A549 (cell line): ENCODE measurements around the gene TMEM151A. TPM values are rescaled to one million over a fixed set of nuclear protein-coding genes. Genes with fewer than 3 reads are reported as not detected.

Experiments used
- ATAC-seq, 2 experiments: fragments of 200-7000 bp in 1 of 2; fragments of >200 bp in 1 of 2; cut with Nextera tagmentation in 1 of 2; cut with Tn5 transposase in 1 of 2; 3 replicates each; pipeline versions ENCODE4 v1.8.0 to v1.9.1; 2018 to 2020; ENCODE audit warnings: mild to moderate bottlenecking in 1 of 2, moderate library complexity in 1 of 2
- CTCF ChIA-PET: fragments of 300-600 bp; sonication (Branson Sonifier 250); formaldehyde crosslinking; extraction: SDS; loops from one replicate; lab custom pipeline; 2021; ENCODE audit warnings: antibody characterized with exemption, inconsistent platforms; lab: Yijun Ruan, JAX
- POLR2A ChIA-PET: fragments of 350-600 bp; formaldehyde crosslinking; extraction: SDS; loops from one replicate; lab custom pipeline; 2021; ENCODE audit warnings: antibody characterized with exemption, inconsistent platforms; lab: Yijun Ruan, JAX
- DNase-seq, 2 experiments: peaks; one replicate each; pipeline versions ENCODE4 v3.0.0 to v3.0.0-alpha.2; 2011 to 2016; ENCODE audit warnings: low read depth in 1 of 2, low spot score in 1 of 2
- FAIRE-seq: peaks from 2 replicates; lab custom pipeline; 2011; peaks lifted over from hg19 to GRCh38; lab: Jason Lieb, UNC
- H3K27ac ChIP-seq, 2 experiments: fragments of >200 bp; sonication (Bioruptor Twin); formaldehyde crosslinking; 3 replicates each; pipeline ENCODE4 v1.5.1; 2016 to 2017
- H3K4me1 ChIP-seq: fragments of >200 bp; sonication (Bioruptor Twin); formaldehyde crosslinking; 3 replicates; pipeline ENCODE4 v1.6.1; 2016
- H3K4me2 ChIP-seq: fragments of >200 bp; sonication (Bioruptor Twin); formaldehyde crosslinking; 3 replicates; pipeline ENCODE4 v1.6.1; 2016
- H3K4me3 ChIP-seq: fragments of >200 bp; sonication (Bioruptor Twin); formaldehyde crosslinking; 3 replicates; pipeline ENCODE4 v1.5.1; 2016
- H3K9me3 ChIP-seq: fragments of >200 bp; sonication (Bioruptor Twin); formaldehyde crosslinking; 3 replicates; pipeline ENCODE4 v1.6.1; 2016
- CBX2 ChIP-seq: fragments of 200-600 bp; sonication (generic); IDR thresholded peaks from 2 replicates; pipeline ENCODE4 v1.6.1; 2016; ENCODE audit warnings: low read depth, mild to moderate bottlenecking, borderline replicate concordance
- CEBPB ChIP-seq, 2 experiments: fragments of >200 bp in 1 of 2; sonication (Bioruptor Twin) in 1 of 2; formaldehyde crosslinking in 1 of 2; IDR thresholded peaks; 2 replicates each; pipeline ENCODE4 v1.6.1; 2012 to 2016
- CHD4 ChIP-seq: fragments of 200-600 bp; sonication (generic); IDR thresholded peaks from 2 replicates; pipeline ENCODE4 v1.6.1; 2016; ENCODE audit warnings: antibody characterized with exemption, mild to moderate bottlenecking, borderline replicate concordance
- EHF ChIP-seq: fragments of 250-450 bp; sonication (Bioruptor Pico); IDR thresholded peaks from 2 replicates; pipeline ENCODE4 v1.5.0; 2020; ENCODE audit warnings: mild to moderate bottlenecking
- EP300 ChIP-seq, 2 experiments: fragments of >200 bp; sonication (Bioruptor Twin); formaldehyde crosslinking; IDR thresholded peaks; 2 replicates in 1 of 2; 3 replicates in 1 of 2; pipeline ENCODE4 v1.6.1; 2016 to 2017
- FOSB ChIP-seq: fragments of 250-450 bp; sonication (Bioruptor Pico); IDR thresholded peaks from 2 replicates; pipeline ENCODE4 v1.5.0; 2020; ENCODE audit warnings: mild to moderate bottlenecking, moderate library complexity
- GATA3 ChIP-seq: IDR thresholded peaks from 2 replicates; pipeline ENCODE4 v1.6.1; 2012; ENCODE audit warnings: borderline replicate concordance
- HEYL ChIP-seq: fragments of 250-450 bp; sonication (Bioruptor Pico); IDR thresholded peaks from 2 replicates; pipeline ENCODE4 v1.8.0; 2021; ENCODE audit warnings: mild to moderate bottlenecking, moderate library complexity
- HOXA7 ChIP-seq: fragments of 250-450 bp; sonication (Bioruptor Pico); IDR thresholded peaks from 2 replicates; pipeline ENCODE4 v1.5.0; 2020; ENCODE audit warnings: mild to moderate bottlenecking, moderate library complexity
- HOXB13 ChIP-seq: fragments of 250-450 bp; sonication (Bioruptor Pico); IDR thresholded peaks from 2 replicates; pipeline ENCODE4 v1.5.0; 2020; ENCODE audit warnings: low read depth, mild to moderate bottlenecking, moderate library complexity
- HOXB5 ChIP-seq: fragments of 250-450 bp; sonication (Bioruptor Pico); IDR thresholded peaks from 2 replicates; pipeline ENCODE4 v1.5.0; 2020; ENCODE audit warnings: mild to moderate bottlenecking, moderate library complexity
- MAFK ChIP-seq: fragments of 450-650 bp; IDR thresholded peaks from 2 replicates; pipeline ENCODE4 v1.6.1; 2014; ENCODE audit not compliant: partially characterized antibody
- MAZ ChIP-seq: fragments of 150-350 bp; IDR thresholded peaks from 2 replicates; pipeline ENCODE4 v1.6.1; 2014; ENCODE audit warnings: antibody characterized with exemption, low read depth, low read length, borderline replicate concordance
- NFE2L2 ChIP-seq: fragments of 150-350 bp; conservative IDR thresholded peaks from 2 replicates; pipeline ENCODE4 v1.6.1; 2014; ENCODE audit warnings: low read length
- NR3C1 ChIP-seq: fragments of >200 bp; sonication (Bioruptor Twin); formaldehyde crosslinking; IDR thresholded peaks from 3 replicates; pipeline ENCODE4 v1.6.1; 2017
- PBX3 ChIP-seq: IDR thresholded peaks from 2 replicates; pipeline ENCODE4 v1.6.1; 2012
- RARB ChIP-seq: fragments of 250-450 bp; sonication (Bioruptor Pico); IDR thresholded peaks from 2 replicates; pipeline ENCODE4 v1.8.0; 2021; ENCODE audit warnings: mild to moderate bottlenecking, moderate library complexity
- RCOR1 ChIP-seq: fragments of 150-350 bp; IDR thresholded peaks from 2 replicates; pipeline ENCODE4 v1.6.1; 2014; ENCODE audit warnings: antibody characterized with exemption, low read length, low read depth
- RFX5 ChIP-seq: fragments of 450-650 bp; IDR thresholded peaks from 2 replicates; pipeline ENCODE4 v1.7.1; 2014; ENCODE audit warnings: antibody characterized with exemption, mild to moderate bottlenecking, moderate library complexity
- RNF2 ChIP-seq: fragments of 200-600 bp; sonication (generic); IDR thresholded peaks from 2 replicates; pipeline ENCODE4 v1.6.1; 2016; ENCODE audit warnings: low read depth, mild to moderate bottlenecking, antibody characterized with exemption, moderate library complexity, borderline replicate concordance
- SMC3 ChIP-seq: fragments of >200 bp; sonication (Bioruptor Twin); formaldehyde crosslinking; IDR thresholded peaks from 3 replicates; pipeline ENCODE4 v1.6.1; 2018; ENCODE audit warnings: inconsistent platforms
- ZNF302 ChIP-seq: fragments of 250-450 bp; sonication (Bioruptor Pico); IDR thresholded peaks from 2 replicates; pipeline ENCODE4 v1.9.0; 2021; ENCODE audit warnings: inconsistent platforms, mild to moderate bottlenecking, moderate library complexity
- WGBS: methylation state at CpG from one replicate; pipeline ENCODE4 v1.1.6; 2017; ENCODE audit errors: missing lambda C conversion rate; 5-methylcytosine and 5-hydroxymethylcytosine counted together
- polyA plus RNA-seq, 4 experiments: library from polyadenylated mRNA; depleted of rRNA in 3 of 4; stranded (reverse); fragments of >200 nt; fragmentation: RNase III in 1 of 4; extraction: RNeasy Plus Mini Kit Qiagen cat#74134 plus additional on column Dnase treatment in 1 of 4; gene quantifications; 2 replicates in 3 of 4; 3 replicates in 1 of 4; pipeline ENCODE4 v1.2.3, GENCODE V29; 2011 to 2017
- TF ChIP-seq, protein P1 (sequence below): fragments of 250-450 bp; sonication (Bioruptor Pico); IDR thresholded peaks from 2 replicates; pipeline ENCODE4 v1.5.0; 2021; ENCODE audit warnings: mild to moderate bottlenecking, moderate library complexity, borderline replicate concordance
- TF ChIP-seq, protein P2 (sequence below): fragments of >200 bp; sonication (Bioruptor Twin); formaldehyde crosslinking; IDR thresholded peaks from 3 replicates; pipeline ENCODE4 v1.6.1; 2016
- TF ChIP-seq, protein P3 (sequence below): fragments of 150-350 bp; IDR thresholded peaks from 2 replicates; pipeline ENCODE4 v1.6.1; 2014; ENCODE audit warnings: low read depth, mild to moderate bottlenecking, low read length

Gene TMEM151A
- polyA plus RNA-seq, 2 of the 4 experiments (the other 2 are of a cell fraction): 0.44 to 1.8 TPM

- ChIA-PET POLR2A (no interaction called here), CTCF (interaction anchor here (0.5 to 2.5 kb wide), 9 partner anchors 8 to 778 kb away, joined by 3 to 9 read pairs (median 5); partner anchors contain the start of genes PACS1 and RAB1B)
- no peak for FAIRE-seq
- Histone ChIP-seq H3K4me3 (no peak overlapping the region), H3K27ac (no peak overlapping the region), H3K4me2 (no peak overlapping the region), H3K4me1 (peaks cover 12% of the 10 kb centered on the region), H3K9me3 (no peaks in the 10 kb centered on the region)
- ATAC-seq: no peak
- TF ChIP-seq, protein P1, sequence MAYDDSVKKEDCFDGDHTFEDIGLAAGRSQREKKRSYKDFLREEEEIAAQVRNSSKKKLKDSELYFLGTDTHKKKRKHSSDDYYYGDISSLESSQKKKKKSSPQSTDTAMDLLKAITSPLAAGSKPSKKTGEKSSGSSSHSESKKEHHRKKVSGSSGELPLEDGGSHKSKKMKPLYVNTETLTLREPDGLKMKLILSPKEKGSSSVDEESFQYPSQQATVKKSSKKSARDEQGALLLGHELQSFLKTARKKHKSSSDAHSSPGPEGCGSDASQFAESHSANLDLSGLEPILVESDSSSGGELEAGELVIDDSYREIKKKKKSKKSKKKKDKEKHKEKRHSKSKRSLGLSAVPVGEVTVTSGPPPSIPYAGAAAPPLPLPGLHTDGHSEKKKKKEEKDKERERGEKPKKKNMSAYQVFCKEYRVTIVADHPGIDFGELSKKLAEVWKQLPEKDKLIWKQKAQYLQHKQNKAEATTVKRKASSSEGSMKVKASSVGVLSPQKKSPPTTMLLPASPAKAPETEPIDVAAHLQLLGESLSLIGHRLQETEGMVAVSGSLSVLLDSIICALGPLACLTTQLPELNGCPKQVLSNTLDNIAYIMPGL (CRISPR knock-in tag): no peak
- no peak for TF ChIP-seq PBX3
- TF ChIP-seq SMC3: no peak
- no peak for TF ChIP-seq FOSB (CRISPR knock-in tag)
- TF ChIP-seq MAZ: no peak
- no peak for TF ChIP-seq MAFK
- TF ChIP-seq RCOR1: no peak
- TF ChIP-seq, protein P2, sequence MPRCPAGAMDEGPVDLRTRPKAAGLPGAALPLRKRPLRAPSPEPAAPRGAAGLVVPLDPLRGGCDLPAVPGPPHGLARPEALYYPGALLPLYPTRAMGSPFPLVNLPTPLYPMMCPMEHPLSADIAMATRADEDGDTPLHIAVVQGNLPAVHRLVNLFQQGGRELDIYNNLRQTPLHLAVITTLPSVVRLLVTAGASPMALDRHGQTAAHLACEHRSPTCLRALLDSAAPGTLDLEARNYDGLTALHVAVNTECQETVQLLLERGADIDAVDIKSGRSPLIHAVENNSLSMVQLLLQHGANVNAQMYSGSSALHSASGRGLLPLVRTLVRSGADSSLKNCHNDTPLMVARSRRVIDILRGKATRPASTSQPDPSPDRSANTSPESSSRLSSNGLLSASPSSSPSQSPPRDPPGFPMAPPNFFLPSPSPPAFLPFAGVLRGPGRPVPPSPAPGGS: no peak
- no peak for TF ChIP-seq HEYL
- DNase-seq: no peak
- WGBS: 84% methylated on average over 4 of the region's 4 CpGs
These were observed 31.7 kb upstream of the TMEM151A start for GRCh38 chr11:66259956-66260355.

- Histone ChIP-seq H3K4me2 (no peak overlapping the region), H3K4me1 (peaks cover 13% of the 10 kb centered on the region), H3K4me3 (no peak overlapping the region), H3K27ac (no peak overlapping the region), H3K9me3 (no peaks in the 10 kb centered on the region)
- ChIA-PET POLR2A (no interaction called here), CTCF (interaction anchor here (0.5 to 2.8 kb wide), 9 partner anchors 10 to 70 kb away, joined by 3 to 20 read pairs (median 3); no protein-coding TSS in a partner anchor)
- ATAC-seq (no peak), FAIRE-seq (no peak), DNase-seq (no peak)
- no peak for TF ChIP-seq RCOR1
- no peak for TF ChIP-seq NR3C1
- TF ChIP-seq HEYL: no peak
- no peak for TF ChIP-seq MAFK
- no peak for TF ChIP-seq HOXB13 (CRISPR knock-in tag)
- no peak for TF ChIP-seq NFE2L2
- no peak for TF ChIP-seq RFX5
- no peak for TF ChIP-seq ZNF302 (CRISPR knock-in tag)
- no peak for TF ChIP-seq CEBPB (IDR thresholded peaks at IDR 0.05)
- no peak for TF ChIP-seq CBX2
- no peak for TF ChIP-seq RARB (CRISPR knock-in tag)
- no peak for TF ChIP-seq HOXB5 (CRISPR knock-in tag)
- no peak for TF ChIP-seq EHF (CRISPR knock-in tag)
- TF ChIP-seq, protein P3, sequence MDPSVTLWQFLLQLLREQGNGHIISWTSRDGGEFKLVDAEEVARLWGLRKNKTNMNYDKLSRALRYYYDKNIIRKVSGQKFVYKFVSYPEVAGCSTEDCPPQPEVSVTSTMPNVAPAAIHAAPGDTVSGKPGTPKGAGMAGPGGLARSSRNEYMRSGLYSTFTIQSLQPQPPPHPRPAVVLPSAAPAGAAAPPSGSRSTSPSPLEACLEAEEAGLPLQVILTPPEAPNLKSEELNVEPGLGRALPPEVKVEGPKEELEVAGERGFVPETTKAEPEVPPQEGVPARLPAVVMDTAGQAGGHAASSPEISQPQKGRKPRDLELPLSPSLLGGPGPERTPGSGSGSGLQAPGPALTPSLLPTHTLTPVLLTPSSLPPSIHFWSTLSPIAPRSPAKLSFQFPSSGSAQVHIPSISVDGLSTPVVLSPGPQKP: no peak
- TF ChIP-seq HOXA7 (CRISPR knock-in tag): no peak
- no peak for TF ChIP-seq RNF2
- TF ChIP-seq EP300 (IDR thresholded peaks at IDR 0.05): no peak
- TF ChIP-seq CHD4: no peak
- no peak for TF ChIP-seq GATA3
- 92% methylated on average over 12 of the region's 16 CpGs for WGBS
These were observed 30.1 kb upstream of the TMEM151A start for GRCh38 chr11:66261578-66261977.
